Ovary (tissue), 9 donors: Measurements from ENCODE around the gene UBAP1. TPM values are rescaled to one million over a fixed set of nuclear protein-coding genes. Genes with fewer than 3 reads are reported as not detected.
"Not testable (repeated sequence)": the region's sequence is repeated elsewhere in the genome, so short reads cannot be mapped to it uniquely, and the experiment has no call there.

Experiments used
- DNase-seq, 5 donors: peaks; one replicate each; pipeline ENCODE4 v3.0.0-alpha.2; 2019 to 2020
- H3K27ac ChIP-seq, 2 donors: fragments of 200-600 bp; one replicate each; pipeline versions ENCODE4 v1.5.1 to v1.8.0; 2019 to 2022
- H3K27me3 ChIP-seq: fragments of 200-600 bp; one replicate; pipeline ENCODE4 v1.8.0; 2022
- H3K36me3 ChIP-seq: fragments of 200-600 bp; sonication (generic); one replicate; pipeline ENCODE4 v1.5.1; 2019
- H3K4me1 ChIP-seq: one replicate; pipeline ENCODE4 v1.8.1; 2013; ENCODE audit warnings: mild to moderate bottlenecking, moderate library complexity; ENCODE audit not compliant: insufficient read depth
- H3K4me3 ChIP-seq: fragments of 200-600 bp; sonication (generic); one replicate; pipeline ENCODE4 v1.5.1; 2017
- H3K9me3 ChIP-seq, 2 donors: fragments of 200-600 bp in 1 of 2; sonication (generic) in 1 of 2; one replicate each; pipeline versions ENCODE4 v1.5.1 to v1.8.1; 2013 to 2019; ENCODE audit warnings: mild to moderate bottlenecking in 1 of 2, moderate library complexity in 1 of 2
- CTCF ChIP-seq, 3 donors: fragments of 450-650 bp in 2 of 3; fragments of 200-600 bp in 1 of 3; IDR thresholded peaks; one replicate each; pipeline versions ENCODE4 v1.5.1 to v1.8.0; 2016 to 2022; ENCODE audit warnings: antibody characterized with exemption in 3 of 3, mild to moderate bottlenecking in 1 of 3
- EP300 ChIP-seq: sonication (generic); formaldehyde crosslinking; IDR thresholded peaks from one replicate; pipeline ENCODE4 v1.6.1; 2017; ENCODE audit warnings: antibody characterized with exemption
- POLR2A ChIP-seq: fragments of 450-650 bp; IDR thresholded peaks from one replicate; pipeline ENCODE4 v1.6.1; 2017; ENCODE audit warnings: antibody characterized with exemption, mild to moderate bottlenecking, moderate library complexity
- WGBS, 3 donors: extraction: QIAGEN DNeasy Blood & Tissue Kit in 1 of 3; methylation state at CpG; one replicate each; pipeline versions ENCODE4 v1.1.5 to v1.1.7; 2013 to 2017; 5-methylcytosine and 5-hydroxymethylcytosine counted together
- intact Hi-C, 4 donors: fragments of 100-400 bp; cut with DNase I; formaldehyde crosslinking; loops; one replicate each; pipeline versions ENCODE4 v1.11.0 to v1.15.1; 2022 to 2023
- polyA plus RNA-seq, 2 donors: library from polyadenylated mRNA; stranded (reverse); fragments of 200-250 nt in 1 of 2; fragments of 350-450 nt in 1 of 2; fragmentation: Illumina TruSeq in 1 of 2; extraction: RNeasy Lipid Tissue Mini Kit (QIAGEN cat#74804) in 1 of 2; gene quantifications; one replicate each; pipeline ENCODE4 v1.2.3, GENCODE V29; 2013 to 2014
- total RNA-seq, 7 donors: library from RNA; depleted of rRNA in 2 of 7; stranded (reverse); fragments of >200 nt in 2 of 7; fragmentation: NEBNext Ultra II Directional in 3 of 7; extraction: Animal tissue kit (Norgen Biotek cat#: 25700) in 3 of 7; gene quantifications; one replicate each; pipeline versions ENCODE4 v1.1.0 to v1.2.4, GENCODE V29; 2016 to 2023
- donor health status: DM: no; HTN: no; CAD: no; lungs with moderate emphysema.
- donor health status: DM: no; HTN: no; CAD: no.
- donor health status: Bipolar disorder and iron deficiency.
- donor health status: DM: yes; HTN: yes; CAD: no.
- donor health status: DM: no; HTN: no; CAD: no.
- donor health status: DM: yes; HTN: yes; CAD: no.

The UBAP1 gene
- total and polyA plus RNA-seq, 9 donors, result 25.8 to 93.9 (median 44.8) TPM

GRCh38 chr9:34219421-34219820, 40.6 kb downstream of the UBAP1 start:
- 68 to 71% (median 70%) methylated on average over 1 of the region's 1 CpG for WGBS, 3 donors

GRCh38 chr9:34220218-34220617, 41.4 kb downstream of the UBAP1 start:
- H3K27ac ChIP-seq, result no peak overlapping the region
- H3K27me3 ChIP-seq, result no peaks in the 10 kb centered on the region
- H3K4me1 ChIP-seq, result peaks cover 12% of the 10 kb centered on the region
- H3K9me3 ChIP-seq, result no peaks in the 10 kb centered on the region
- 89 to 99% (median 97%) methylated on average over 8 of the region's 8 CpGs for WGBS, 3 donors
- intact Hi-C loops, result no loop called here
- no peak overlapping the region for H3K4me3 ChIP-seq
- no peak for TF ChIP-seq EP300
- TF ChIP-seq CTCF (IDR thresholded peaks at IDR 0.05), result no peak
- TF ChIP-seq POLR2A, result no peak
- no peak for DNase-seq
- no peaks in the 10 kb centered on the region for H3K36me3 ChIP-seq

More at GRCh38 chr9:34219421-34219820, 40.6 kb downstream of the UBAP1 start:
- no peak for TF ChIP-seq EP300
- no peak for TF ChIP-seq CTCF (IDR thresholded peaks at IDR 0.05)
- TF ChIP-seq POLR2A, result no peak
- H3K9me3 ChIP-seq, result no peaks in the 10 kb centered on the region
- H3K27ac ChIP-seq, result no peak overlapping the region
- no peaks in the 10 kb centered on the region for H3K36me3 ChIP-seq
- H3K4me1 ChIP-seq, result peaks cover 12% of the 10 kb centered on the region
- no peaks in the 10 kb centered on the region for H3K27me3 ChIP-seq
- no peak overlapping the region for H3K4me3 ChIP-seq
- DNase-seq, result no peak
- intact Hi-C loops, result no loop called here

GRCh38 chr9:34224349-34224748, 45.5 kb downstream of the UBAP1 start:
- Histone ChIP-seq H3K9me3 (no peaks in the 10 kb centered on the region), H3K4me3 (no peak overlapping the region), H3K4me1 (peaks cover 7% of the 10 kb centered on the region), H3K27me3 (no peaks in the 10 kb centered on the region), H3K36me3 (no peaks in the 10 kb centered on the region), H3K27ac (no peak overlapping the region)
- no peak for DNase-seq
- TF ChIP-seq POLR2A (no peak), CTCF (IDR thresholded peaks at IDR 0.05) (no peak), EP300 (no peak)
- intact Hi-C loops, result no loop called here
- WGBS, 3 donors, result 91 to 96% (median 95%) methylated on average over 12 of the region's 12 CpGs

GRCh38 chr9:34226144-34226760, 47.4 kb downstream of the UBAP1 start:
- H3K27ac ChIP-seq, H3K9me3 ChIP-seq, H3K4me3 ChIP-seq, H3K4me1 ChIP-seq, H3K27me3 ChIP-seq, intact Hi-C loops, H3K36me3 ChIP-seq, DNase-seq: not testable (repeated sequence)
- 91 to 94% (median 93%) methylated on average over 9 of the region's 9 CpGs for whole genome bisulfite sequencing, 3 donors

- H3K27me3 ChIP-seq, result no peaks in the 10 kb centered on the region
- peaks cover 5% of the 10 kb centered on the region for H3K4me1 ChIP-seq
- intact Hi-C loops, result no loop called here
- TF ChIP-seq POLR2A, result no peak
- TF ChIP-seq EP300, result no peak
- no peak for TF ChIP-seq CTCF (IDR thresholded peaks at IDR 0.05)
- H3K36me3 ChIP-seq, result no peaks in the 10 kb centered on the region
- no peak overlapping the region for H3K27ac ChIP-seq
- WGBS, 3 donors, result 50 to 79% (median 59%) methylated on average over 2 of the region's 2 CpGs
- no peak for DNase-seq
- H3K4me3 ChIP-seq, result no peak overlapping the region
- no peaks in the 10 kb centered on the region for H3K9me3 ChIP-seq
Observed at GRCh38 chr9:34227445-34227844, 48.6 kb downstream of the UBAP1 start.
